ENCODE results near the gene GGA2.

DNA sequence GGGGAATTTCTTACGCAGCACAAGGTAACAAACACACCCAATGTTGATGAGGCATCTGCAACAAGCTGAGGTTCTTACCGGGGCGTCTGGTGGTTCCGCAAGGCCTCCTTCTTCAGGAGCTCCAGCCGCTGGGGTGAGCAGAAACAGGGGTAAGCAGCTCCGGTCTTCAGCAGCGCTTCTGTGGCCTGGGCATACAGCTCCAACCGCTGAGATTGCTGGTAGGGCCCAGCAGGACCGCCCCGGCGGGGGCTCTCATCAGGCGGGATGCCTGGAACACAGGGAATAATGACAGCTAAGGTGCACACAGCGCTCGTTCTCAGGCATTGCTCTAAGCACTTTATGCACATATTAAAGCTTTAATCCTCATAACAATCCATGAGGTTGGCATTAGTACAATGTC, 34.1 kb upstream of the GGA2 start:
- TF ChIP-seq EP300 (IDR thresholded peaks at IDR 0.05) (no peak), POLR2A (IDR thresholded peaks at IDR 0.05) (no peak)
